RWPE1 (cell line): ENCODE results near the gene SDCBP2.
A peak's percentile ranks its signal among the peaks of the same experiment; 100 is the strongest.

Source experiments
- CTCF ChIA-PET: fragments of 350-600 bp; sonication (Branson Sonifier 250); formaldehyde crosslinking; extraction: SDS; loops from one replicate; lab custom pipeline; 2021; lab: Yijun Ruan, JAX
- POLR2A ChIA-PET: fragments of 400-600 bp; formaldehyde crosslinking; extraction: SDS; loops from one replicate; lab custom pipeline; 2020; ENCODE audit warnings: antibody characterized with exemption; ENCODE audit not compliant: low non-redundant PET; lab: Yijun Ruan, JAX
- DNase-seq: peaks from one replicate; pipeline ENCODE4 v3.0.0; 2012; ENCODE audit warnings: low spot score
- H3K27ac ChIP-seq: fragments of 450-650 bp; 2 replicates; pipeline ENCODE4 v1.5.1; 2017
- CTCF ChIP-seq: fragments of 450-650 bp; conservative IDR thresholded peaks from 2 replicates; pipeline ENCODE4 v1.5.1; 2017; ENCODE audit warnings: low read depth, mild to moderate bottlenecking

Gene SDCBP2

GRCh38 chr20:1337441-1337840 is 8.5 kb upstream of the SDCBP2 start:
- H3K27ac ChIP-seq, result peak overlapping the region; percentile 65
- no peak for DNase-seq
- CTCF ChIA-PET, result no interaction called here
- POLR2A ChIA-PET, result interaction anchor here (0.6 kb wide), 1 partner anchor 26 kb away, joined by 7 read pairs; no protein-coding TSS in a partner anchor
- no peak for TF ChIP-seq CTCF

- ChIA-PET CTCF (no interaction called here), POLR2A (interaction anchor here (0.6 kb wide), 1 partner anchor 25 kb away, joined by 7 read pairs; no protein-coding TSS in a partner anchor)
- TF ChIP-seq CTCF, result no peak
- no peak for DNase-seq
- H3K27ac ChIP-seq, result peak overlapping the region; percentile 65
Observed at GRCh38 chr20:1336699-1337367, 7.9 kb upstream of the SDCBP2 start.

- POLR2A ChIA-PET, result no interaction called here
- H3K27ac ChIP-seq, result peak overlapping the region; percentile 65
- no peak for DNase-seq
- CTCF ChIA-PET, result no interaction called here
- no peak for TF ChIP-seq CTCF
Observed at GRCh38 chr20:1335961-1336698, 7.2 kb upstream of the SDCBP2 start.

- POLR2A ChIA-PET, result interaction anchor here (0.6 to 0.7 kb wide), 2 partner anchors 10 to 36 kb away, joined by 4 to 7 read pairs; no protein-coding TSS in a partner anchor
- H3K27ac ChIP-seq, result peak overlapping the region; percentile 57
- TF ChIP-seq CTCF, result no peak
- DNase-seq, result no peak
- CTCF ChIA-PET, result no interaction called here
Observed at GRCh38 chr20:1334761-1335160, 5.8 kb upstream of the SDCBP2 start.

GRCh38 chr20:1334370-1334731 is 5.4 kb upstream of the SDCBP2 start:
- no peak for TF ChIP-seq CTCF
- CTCF ChIA-PET, result no interaction called here
- no peak for DNase-seq
- POLR2A ChIA-PET, result interaction anchor here (0.6 to 0.7 kb wide), 2 partner anchors 9 to 37 kb away, joined by 4 to 7 read pairs; no protein-coding TSS in a partner anchor
- peak overlapping the region; percentile 57 for H3K27ac ChIP-seq

- DNase-seq, result no peak
- ChIA-PET CTCF (no interaction called here), POLR2A (no interaction called here)
- H3K27ac ChIP-seq, result peak overlapping the region; percentile 2; the same call in 1 of the 2 replicates
- TF ChIP-seq CTCF, result no peak
Observed at GRCh38 chr20:1333462-1334369, 4.8 kb upstream of the SDCBP2 start.
